Measurements from ENCODE around the gene EFCAB14. TPM values are rescaled to one million over a fixed set of nuclear protein-coding genes. Genes with fewer than 3 reads are reported as not detected.

The EFCAB14 gene
- total RNA-seq, 1 donor from 2014 or later = 79.8 TPM

- intact Hi-C loops (cut with micrococcal nuclease) = no loop called here
- Mint-ChIP-seq H3K27ac (no peak overlapping the region), H3K9me3 (no peaks in the 10 kb centered on the region), H3K4me3 (no peak overlapping the region), H3K36me3 (ENCODE audit: low read depth) (peaks cover 92% of the 10 kb centered on the region), H3K4me1 (no peaks in the 10 kb centered on the region), H3K27me3 (no peaks in the 10 kb centered on the region)
- ChIA-PET CTCF (no interaction called here), POLR2A (no interaction called here)
- ATAC-seq (ENCODE audit: low read depth) = no peak
- DNase-seq = no peak
- no peak for TF ChIP-seq CTCF (IDR thresholded peaks at IDR 0.05)
Measured at GRCh38 chr1:46686255-46686654, 32.7 kb downstream of the EFCAB14 start.

GRCh38 chr1:46684670-46685069 is 34.2 kb downstream of the EFCAB14 start:
- no peaks in the 10 kb centered on the region for H3K9me3 Mint-ChIP-seq
- H3K36me3 Mint-ChIP-seq (ENCODE audit: low read depth) = peaks cover 92% of the 10 kb centered on the region
- ChIA-PET POLR2A (no interaction called here), CTCF (no interaction called here)
- no peak overlapping the region for H3K27ac Mint-ChIP-seq
- intact Hi-C loops (cut with micrococcal nuclease) = no loop called here
- no peaks in the 10 kb centered on the region for H3K4me1 Mint-ChIP-seq
- DNase-seq = no peak
- no peak for ATAC-seq (ENCODE audit: low read depth)
- TF ChIP-seq CTCF (IDR thresholded peaks at IDR 0.05) = no peak
- no peak overlapping the region for H3K4me3 Mint-ChIP-seq
- H3K27me3 Mint-ChIP-seq = no peaks in the 10 kb centered on the region

- DNase-seq (no peak), ATAC-seq (ENCODE audit: low read depth) (no peak)
- H3K9me3 Mint-ChIP-seq = no peaks in the 10 kb centered on the region
- H3K27me3 Mint-ChIP-seq = no peaks in the 10 kb centered on the region
- no peak overlapping the region for H3K27ac Mint-ChIP-seq
- TF ChIP-seq CTCF (IDR thresholded peaks at IDR 0.05) = no peak
- intact Hi-C loops (cut with micrococcal nuclease) = no loop called here
- CTCF ChIA-PET = no interaction called here
- POLR2A ChIA-PET = interaction anchor here (0.5 kb wide), 1 partner anchor 22 kb away, joined by 5 read pairs; no protein-coding TSS in a partner anchor
- no peak overlapping the region for H3K4me3 Mint-ChIP-seq
- peaks cover 87% of the 10 kb centered on the region for H3K36me3 Mint-ChIP-seq (ENCODE audit: low read depth)
- no peaks in the 10 kb centered on the region for H3K4me1 Mint-ChIP-seq
Measured at GRCh38 chr1:46682064-46682463, 36.9 kb downstream of the EFCAB14 start.

- H3K27me3 Mint-ChIP-seq = no peaks in the 10 kb centered on the region
- CTCF ChIA-PET = no interaction called here
- peaks cover 86% of the 10 kb centered on the region for H3K36me3 Mint-ChIP-seq (ENCODE audit: low read depth)
- H3K9me3 Mint-ChIP-seq = no peaks in the 10 kb centered on the region
- POLR2A ChIA-PET = no interaction called here
- H3K27ac Mint-ChIP-seq = peak overlapping the region; percentile 41
- H3K4me1 Mint-ChIP-seq = peaks cover 3% of the 10 kb centered on the region
- no peak for ATAC-seq (ENCODE audit: low read depth)
- intact Hi-C loops (cut with micrococcal nuclease) = no loop called here
- TF ChIP-seq CTCF (IDR thresholded peaks at IDR 0.05) = no peak
- no peak for DNase-seq
- H3K4me3 Mint-ChIP-seq = no peak overlapping the region
Measured at GRCh38 chr1:46681333-46682034, 37.4 kb downstream of the EFCAB14 start.

GRCh38 chr1:46679789-46680573 is 38.9 kb downstream of the EFCAB14 start:
- no peaks in the 10 kb centered on the region for H3K27me3 Mint-ChIP-seq
- no peak overlapping the region for H3K4me3 Mint-ChIP-seq
- H3K9me3 Mint-ChIP-seq = no peaks in the 10 kb centered on the region
- intact Hi-C loops (cut with micrococcal nuclease) = no loop called here
- peaks cover 15% of the 10 kb centered on the region for H3K4me1 Mint-ChIP-seq
- no peak for ATAC-seq (ENCODE audit: low read depth)
- DNase-seq = no peak
- ChIA-PET CTCF (no interaction called here), POLR2A (no interaction called here)
- peaks cover 88% of the 10 kb centered on the region for H3K36me3 Mint-ChIP-seq (ENCODE audit: low read depth)
- TF ChIP-seq CTCF (IDR thresholded peaks at IDR 0.05) = no peak
- no peak overlapping the region for H3K27ac Mint-ChIP-seq
